ENCODE data around the gene CXXC1.

GRCh38 chr18:50301074-50301473, 13.6 kb upstream of the CXXC1 start:
- TF ChIP-seq CTCF (IDR thresholded peaks at IDR 0.05) (no peak), POLR2A (IDR thresholded peaks at IDR 0.05) (no peak)
